ENCODE data around the gene GYS2. TPM values are rescaled to one million over a fixed set of nuclear protein-coding genes. Genes with fewer than 3 reads are reported as not detected.

Gene GYS2
- total RNA-seq, 2 donors from 2014 or later: not detected

GRCh38 chr12:21583587-21583986 is 21.1 kb downstream of the GYS2 start:
- H3K27ac ChIP-seq: no peak overlapping the region
- DNase-seq (ENCODE audit: low spot score): no peak
- H3K36me3 ChIP-seq: no peaks in the 10 kb centered on the region
- no peak overlapping the region for H3K4me3 ChIP-seq
- no peaks in the 10 kb centered on the region for H3K27me3 ChIP-seq
- no peaks in the 10 kb centered on the region for H3K9me3 ChIP-seq
- no peak for TF ChIP-seq CTCF (IDR thresholded peaks at IDR 0.05)
- H3K4me1 ChIP-seq: no peaks in the 10 kb centered on the region

- no peak for TF ChIP-seq CTCF (IDR thresholded peaks at IDR 0.05)
- Histone ChIP-seq H3K4me1 (no peaks in the 10 kb centered on the region), H3K27me3 (no peaks in the 10 kb centered on the region), H3K36me3 (no peaks in the 10 kb centered on the region), H3K27ac (no peak overlapping the region), H3K4me3 (no peak overlapping the region), H3K9me3 (no peaks in the 10 kb centered on the region)
- DNase-seq (ENCODE audit: low spot score): no peak
These were observed 23.7 kb downstream of the GYS2 start for GRCh38 chr12:21580748-21581516.

- no peaks in the 10 kb centered on the region for H3K36me3 ChIP-seq
- no peaks in the 10 kb centered on the region for H3K4me1 ChIP-seq
- no peak for DNase-seq (ENCODE audit: low spot score)
- no peak for TF ChIP-seq CTCF (IDR thresholded peaks at IDR 0.05)
- no peaks in the 10 kb centered on the region for H3K27me3 ChIP-seq
- H3K9me3 ChIP-seq: no peaks in the 10 kb centered on the region
- no peak overlapping the region for H3K4me3 ChIP-seq
- H3K27ac ChIP-seq: no peak overlapping the region
These were observed 27.1 kb downstream of the GYS2 start for GRCh38 chr12:21577516-21577915.

GRCh38 chr12:21576431-21576830 is 28.2 kb downstream of the GYS2 start:
- H3K27me3 ChIP-seq: no peaks in the 10 kb centered on the region
- no peak for DNase-seq (ENCODE audit: low spot score)
- H3K4me1 ChIP-seq: no peaks in the 10 kb centered on the region
- TF ChIP-seq CTCF (IDR thresholded peaks at IDR 0.05): no peak
- no peak overlapping the region for H3K27ac ChIP-seq
- H3K4me3 ChIP-seq: no peak overlapping the region
- H3K36me3 ChIP-seq: no peaks in the 10 kb centered on the region
- H3K9me3 ChIP-seq: no peaks in the 10 kb centered on the region

- DNase-seq (ENCODE audit: low spot score): no peak
- H3K36me3 ChIP-seq: no peaks in the 10 kb centered on the region
- no peaks in the 10 kb centered on the region for H3K27me3 ChIP-seq
- H3K27ac ChIP-seq: no peak overlapping the region
- H3K9me3 ChIP-seq: no peaks in the 10 kb centered on the region
- no peak overlapping the region for H3K4me3 ChIP-seq
- no peaks in the 10 kb centered on the region for H3K4me1 ChIP-seq
- no peak for TF ChIP-seq CTCF (IDR thresholded peaks at IDR 0.05)
These were observed 30.8 kb downstream of the GYS2 start for GRCh38 chr12:21573733-21574358.

Measured in right atrium auricular region (tissue), 2 donors.